Measurements from ENCODE around the gene ADCYAP1R1.

DNA sequence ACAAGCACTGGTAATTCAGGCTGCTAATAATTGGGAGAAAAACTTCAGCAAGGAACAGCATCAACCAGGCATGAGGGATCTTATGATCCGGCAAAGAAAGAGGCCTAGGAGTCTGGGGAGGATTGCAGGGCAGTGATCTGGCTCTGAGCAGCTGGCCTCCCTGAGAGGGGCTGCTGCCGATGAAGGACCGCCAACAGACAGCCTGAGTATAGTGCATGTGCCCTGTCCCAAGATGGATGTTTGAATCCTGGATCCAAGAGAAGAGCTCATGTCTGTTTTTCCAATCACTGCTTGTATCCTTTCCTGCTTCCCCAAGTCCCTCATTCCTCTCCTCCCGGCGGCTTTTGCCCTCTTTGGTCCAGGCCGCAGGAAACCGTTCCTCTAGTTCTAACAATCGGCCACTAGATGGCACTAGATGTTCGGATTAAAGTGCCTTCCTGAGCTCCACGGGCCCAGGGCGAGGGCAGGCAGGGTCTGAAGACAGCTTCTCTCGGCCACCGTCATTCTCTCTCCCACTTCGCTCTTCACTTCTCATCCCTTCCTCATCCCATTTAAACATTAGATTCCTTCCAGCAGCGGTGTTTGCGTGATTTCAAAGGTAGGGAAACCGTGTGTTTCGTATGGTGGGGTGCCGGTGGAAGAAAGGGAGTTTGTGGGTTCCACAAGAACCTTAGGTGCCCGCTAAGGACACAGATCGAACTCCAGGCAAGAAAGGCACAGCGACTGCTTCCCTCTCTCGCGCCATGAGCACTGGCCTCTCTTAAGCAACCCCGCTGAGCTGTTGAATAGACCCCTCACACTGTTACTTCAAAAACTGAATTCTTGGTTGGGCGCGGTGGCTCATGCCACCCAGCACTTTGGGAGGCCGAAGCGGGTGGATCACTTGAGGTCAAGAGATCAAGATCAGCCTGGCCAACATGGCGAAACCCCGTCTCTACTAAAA is 82.4 kb downstream of the ADCYAP1R1 start:
- TF ChIP-seq, protein P1, sequence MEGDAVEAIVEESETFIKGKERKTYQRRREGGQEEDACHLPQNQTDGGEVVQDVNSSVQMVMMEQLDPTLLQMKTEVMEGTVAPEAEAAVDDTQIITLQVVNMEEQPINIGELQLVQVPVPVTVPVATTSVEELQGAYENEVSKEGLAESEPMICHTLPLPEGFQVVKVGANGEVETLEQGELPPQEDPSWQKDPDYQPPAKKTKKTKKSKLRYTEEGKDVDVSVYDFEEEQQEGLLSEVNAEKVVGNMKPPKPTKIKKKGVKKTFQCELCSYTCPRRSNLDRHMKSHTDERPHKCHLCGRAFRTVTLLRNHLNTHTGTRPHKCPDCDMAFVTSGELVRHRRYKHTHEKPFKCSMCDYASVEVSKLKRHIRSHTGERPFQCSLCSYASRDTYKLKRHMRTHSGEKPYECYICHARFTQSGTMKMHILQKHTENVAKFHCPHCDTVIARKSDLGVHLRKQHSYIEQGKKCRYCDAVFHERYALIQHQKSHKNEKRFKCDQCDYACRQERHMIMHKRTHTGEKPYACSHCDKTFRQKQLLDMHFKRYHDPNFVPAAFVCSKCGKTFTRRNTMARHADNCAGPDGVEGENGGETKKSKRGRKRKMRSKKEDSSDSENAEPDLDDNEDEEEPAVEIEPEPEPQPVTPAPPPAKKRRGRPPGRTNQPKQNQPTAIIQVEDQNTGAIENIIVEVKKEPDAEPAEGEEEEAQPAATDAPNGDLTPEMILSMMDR (conservative IDR thresholded peaks at IDR 0.05; ENCODE audit: low read length), result peak; percentile 81
- TF ChIP-seq EZH2phosphoT487 (IDR thresholded peaks at IDR 0.05; ENCODE audit: borderline replicate concordance, low read depth, low read length), result no peak

Measured in OCI-LY7 (cell line).